SK-N-SH treated with all-trans-retinoic acid at 6 μM for 48 hours (cell line): Measurements from ENCODE around the gene TEKT5.

ENCODE experiments used
- CREB5 ChIP-seq: fragments of 250-450 bp; sonication (Bioruptor Pico); IDR thresholded peaks from 2 replicates; pipeline ENCODE4 v1.5.1; 2020; ENCODE audit warnings: low read depth, mild to moderate bottlenecking, moderate library complexity
- PATZ1 ChIP-seq: fragments of 250-450 bp; sonication (Bioruptor Pico); IDR thresholded peaks from 2 replicates; pipeline ENCODE4 v1.8.0; 2020; ENCODE audit warnings: mild to moderate bottlenecking, moderate library complexity, borderline replicate concordance
- POU6F1 ChIP-seq: fragments of 250-450 bp; sonication (Bioruptor Pico); IDR thresholded peaks from 2 replicates; pipeline ENCODE4 v1.8.0; 2021; ENCODE audit warnings: low read depth, mild to moderate bottlenecking, moderate library complexity, borderline replicate concordance
- RARB ChIP-seq: fragments of 250-450 bp; sonication (Bioruptor Pico); IDR thresholded peaks from 2 replicates; pipeline ENCODE4 v1.8.0; 2021; ENCODE audit warnings: mild to moderate bottlenecking, moderate library complexity
- TOX ChIP-seq: fragments of 250-450 bp; sonication (Bioruptor Pico); IDR thresholded peaks from 2 replicates; pipeline ENCODE4 v1.8.0; 2021; ENCODE audit warnings: mild to moderate bottlenecking, moderate library complexity, borderline replicate concordance
- TSHZ2 ChIP-seq: fragments of 250-450 bp; sonication (Bioruptor Pico); IDR thresholded peaks from 2 replicates; pipeline ENCODE4 v1.5.0; 2020; ENCODE audit warnings: mild to moderate bottlenecking, moderate library complexity
- ZFP3 ChIP-seq: fragments of 250-450 bp; sonication (Bioruptor Pico); IDR thresholded peaks from 2 replicates; pipeline ENCODE4 v1.5.0; 2020; ENCODE audit warnings: mild to moderate bottlenecking, moderate library complexity
- ZFP30 ChIP-seq: fragments of 450-650 bp; formaldehyde crosslinking; IDR thresholded peaks from 2 replicates; pipeline ENCODE4 v1.5.0; 2022; ENCODE audit warnings: mild to moderate bottlenecking, moderate library complexity
- ZNF8 ChIP-seq: fragments of 450-650 bp; formaldehyde crosslinking; IDR thresholded peaks from 2 replicates; pipeline ENCODE4 v1.5.0; 2020; ENCODE audit warnings: mild to moderate bottlenecking, moderate library complexity

- no peak for TF ChIP-seq CREB5
- no peak for TF ChIP-seq RARB (CRISPR knock-in tag)
- no peak for TF ChIP-seq PATZ1 (CRISPR knock-in tag)
- no peak for TF ChIP-seq POU6F1 (CRISPR knock-in tag)
- no peak for TF ChIP-seq TSHZ2 (CRISPR knock-in tag)
- no peak for TF ChIP-seq TOX (CRISPR knock-in tag)
- no peak for TF ChIP-seq ZFP3 (CRISPR knock-in tag)
- no peak for TF ChIP-seq ZNF8 (CRISPR knock-in tag)
- TF ChIP-seq ZFP30 (CRISPR knock-in tag), result no peak
These were observed 88.1 kb downstream of the TEKT5 start for GRCh38 chr16:10606607-10607006.
